Activated naive CD4-positive, alpha-beta T cell treated with anti-CD3 and anti-CD28 coated beads, Interleukin-2, amount 50 U/mL, for 72 hours (primary cell): ENCODE measurements around the gene FGF19. TPM values are rescaled to one million over a fixed set of nuclear protein-coding genes. Genes with fewer than 3 reads are reported as not detected.
A peak's percentile ranks its signal among the peaks of the same experiment; 100 is the strongest.

Source experiments
- ATAC-seq, 2 donors: fragments of 150-1000 bp; cut with Tn5 transposase; 2 replicates each; pipeline ENCODE4 v1.10.0; 2021; ENCODE audit warnings: mild to moderate bottlenecking in 2 of 2, moderate library complexity in 2 of 2
- DNase-seq, 2 donors: peaks; one replicate each; pipeline ENCODE4 v3.0.0; 2021 to 2022; ENCODE audit warnings: low spot score in 2 of 2
- H3K27ac Mint-ChIP-seq, 2 donors: one replicate each; pipeline ENCODE4 v1.8.0; 2022; ENCODE audit warnings: mild to moderate bottlenecking in 2 of 2, mixed read lengths in 2 of 2
- H3K36me3 Mint-ChIP-seq, 2 donors: one replicate each; pipeline ENCODE4 v1.8.0; 2022; ENCODE audit warnings: mixed read lengths in 2 of 2
- H3K9me3 Mint-ChIP-seq, 2 donors: one replicate each; pipeline ENCODE4 v1.8.0; 2022; ENCODE audit warnings: mixed read lengths in 2 of 2
- total RNA-seq, 2 donors: library from RNA; stranded (reverse); gene quantifications; one replicate each; pipeline ENCODE4 v1.2.3, GENCODE V29; 2022

The FGF19 gene, protein sequence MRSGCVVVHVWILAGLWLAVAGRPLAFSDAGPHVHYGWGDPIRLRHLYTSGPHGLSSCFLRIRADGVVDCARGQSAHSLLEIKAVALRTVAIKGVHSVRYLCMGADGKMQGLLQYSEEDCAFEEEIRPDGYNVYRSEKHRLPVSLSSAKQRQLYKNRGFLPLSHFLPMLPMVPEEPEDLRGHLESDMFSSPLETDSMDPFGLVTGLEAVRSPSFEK
- total RNA-seq, result under 1 TPM in 1 of 2 donors, not detected in 1; 0.11 TPM

DNA sequence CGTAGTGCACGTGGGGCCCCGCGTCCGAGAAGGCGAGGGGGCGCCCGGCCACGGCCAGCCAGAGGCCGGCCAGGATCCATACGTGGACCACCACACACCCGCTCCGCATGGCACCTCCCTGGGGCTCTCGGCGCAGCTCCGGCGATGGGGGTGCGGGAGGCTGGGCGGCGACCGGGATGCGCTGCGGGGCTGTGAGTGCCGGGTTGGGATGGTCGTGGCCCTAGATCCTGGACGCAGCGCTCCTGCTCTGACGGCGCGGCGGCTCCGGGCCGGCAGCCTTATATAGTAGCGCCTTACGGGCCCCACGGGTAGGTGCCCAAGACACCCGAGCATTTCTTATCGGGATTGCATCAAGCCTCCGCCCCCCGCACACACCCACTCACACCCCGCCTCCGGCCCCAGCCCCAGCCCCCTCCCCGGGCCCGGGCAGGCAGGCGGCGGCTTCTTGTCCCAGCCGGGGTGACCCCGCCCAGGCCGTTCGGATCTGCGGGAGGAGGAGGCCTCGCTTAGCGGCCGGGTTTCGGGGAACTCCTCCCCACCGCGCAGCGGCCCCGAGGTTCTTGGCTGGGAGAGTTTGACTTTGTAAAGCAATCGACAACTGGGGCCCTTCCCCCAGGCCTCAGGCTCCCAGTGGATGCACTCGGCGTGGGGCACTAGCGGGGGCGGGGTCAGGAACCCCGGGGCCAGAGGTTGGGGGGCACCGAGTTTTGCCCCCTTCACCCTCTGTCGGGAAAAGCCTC lies at the start of gene FGF19:
FGF19 (minus strand) TSS at position 255 of the 740 bp plus-strand sequence; CDS start at position 109, 146 bp downstream.
- DNase-seq (no peak), ATAC-seq (peak in 1 of 2 donors; percentile 18)
- Mint-ChIP-seq H3K36me3 (no peaks in the 10 kb centered on the region), H3K27ac (no peak within 1 kb of the TSS), H3K9me3 (no peaks in the 10 kb centered on the region)

DNA sequence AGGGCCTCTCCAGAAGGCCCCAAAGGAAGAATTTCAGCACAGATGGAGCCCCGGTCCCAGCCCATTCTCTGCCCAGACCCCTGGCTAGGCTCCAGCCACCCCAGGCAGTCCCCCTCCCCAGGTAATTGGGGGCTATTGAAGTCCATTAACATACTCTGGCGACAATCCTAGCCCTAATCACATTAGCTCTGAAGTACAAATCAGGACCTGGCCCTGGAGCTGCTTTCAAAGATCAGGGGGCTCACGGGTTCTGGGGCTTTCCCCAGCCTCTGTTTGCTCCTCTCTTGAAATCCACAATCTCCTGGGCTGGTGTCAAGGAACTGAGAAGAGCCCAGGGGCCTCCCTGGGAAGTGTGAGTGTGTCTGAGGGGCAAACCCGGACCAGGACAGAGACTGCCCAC lies 49.1 kb upstream of the FGF19 start:
- ATAC-seq (no peak), DNase-seq (no peak)
- H3K27ac Mint-ChIP-seq, result no peak overlapping the region
- H3K9me3 Mint-ChIP-seq, result peaks cover 0 to 3% of the 10 kb centered on the region in 2 donors
- H3K36me3 Mint-ChIP-seq, result no peaks in the 10 kb centered on the region

- Mint-ChIP-seq H3K36me3 (no peaks in the 10 kb centered on the region), H3K27ac (no peak overlapping the region)
- no peak for ATAC-seq
Measured at GRCh38 chr11:69750875-69751597, 47.2 kb upstream of the FGF19 start.

GRCh38 chr11:69750108-69750850 lies 46.5 kb upstream of the FGF19 start:
- DNase-seq (no peak), ATAC-seq (no peak)
- H3K9me3 Mint-ChIP-seq, result no peaks in the 10 kb centered on the region
- no peak overlapping the region for H3K27ac Mint-ChIP-seq
- H3K36me3 Mint-ChIP-seq, result no peaks in the 10 kb centered on the region

More at GRCh38 chr11:69750875-69751597, 47.2 kb upstream of the FGF19 start:
- H3K9me3 Mint-ChIP-seq, result no peaks in the 10 kb centered on the region
- DNase-seq, result no peak

GRCh38 chr11:69748637-69749036 lies 44.8 kb upstream of the FGF19 start:
- no peaks in the 10 kb centered on the region for H3K36me3 Mint-ChIP-seq
- DNase-seq (no peak), ATAC-seq (no peak)
- H3K9me3 Mint-ChIP-seq, result no peaks in the 10 kb centered on the region
- no peak overlapping the region for H3K27ac Mint-ChIP-seq

GRCh38 chr11:69746752-69747742 lies 43.2 kb upstream of the FGF19 start:
- DNase-seq, result no peak
- Mint-ChIP-seq H3K27ac (no peak overlapping the region), H3K36me3 (no peaks in the 10 kb centered on the region), H3K9me3 (no peaks in the 10 kb centered on the region)
- ATAC-seq, result no peak

- DNase-seq (no peak), ATAC-seq (no peak)
- Mint-ChIP-seq H3K36me3 (no peaks in the 10 kb centered on the region), H3K27ac (no peak overlapping the region), H3K9me3 (no peaks in the 10 kb centered on the region)
Measured at GRCh38 chr11:69746140-69746539, 42.3 kb upstream of the FGF19 start.

GRCh38 chr11:69745201-69745600 lies 41.4 kb upstream of the FGF19 start:
- Mint-ChIP-seq H3K27ac (no peak overlapping the region), H3K9me3 (no peaks in the 10 kb centered on the region), H3K36me3 (no peaks in the 10 kb centered on the region)
- no peak for DNase-seq
- no peak for ATAC-seq

DNA sequence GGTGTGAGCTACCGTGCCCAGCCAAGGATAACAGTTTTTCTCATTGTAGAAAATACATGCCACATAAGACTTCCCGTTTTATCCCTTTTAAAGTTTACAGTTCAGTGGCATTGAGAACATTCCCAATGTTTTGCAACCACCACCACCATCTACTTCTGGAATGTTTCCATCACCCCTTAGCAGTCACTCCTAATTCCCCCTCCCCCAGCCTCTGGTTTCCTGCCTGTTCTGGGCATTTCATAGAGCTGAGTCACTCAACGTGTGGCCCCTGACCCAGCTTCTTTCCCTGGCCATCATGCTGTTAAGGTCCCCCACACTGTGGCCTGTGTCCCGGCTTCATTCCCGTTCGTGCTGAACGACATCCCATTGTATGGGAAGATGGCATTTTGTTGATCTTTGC lies 40.6 kb upstream of the FGF19 start:
- ATAC-seq (no peak), DNase-seq (no peak)
- Mint-ChIP-seq H3K27ac (no peak overlapping the region), H3K36me3 (peaks cover 0 to 4% of the 10 kb centered on the region in 2 donors), H3K9me3 (peaks cover 1 to 2% of the 10 kb centered on the region in 2 donors)

- no peak for ATAC-seq
- H3K36me3 Mint-ChIP-seq, result peaks cover 6 to 14% of the 10 kb centered on the region in 2 donors
- peaks cover 12 to 13% of the 10 kb centered on the region in 2 donors for H3K9me3 Mint-ChIP-seq
- no peak for DNase-seq
- H3K27ac Mint-ChIP-seq, result no peak overlapping the region
Measured at GRCh38 chr11:69734841-69735240, 31.0 kb upstream of the FGF19 start.

DNA sequence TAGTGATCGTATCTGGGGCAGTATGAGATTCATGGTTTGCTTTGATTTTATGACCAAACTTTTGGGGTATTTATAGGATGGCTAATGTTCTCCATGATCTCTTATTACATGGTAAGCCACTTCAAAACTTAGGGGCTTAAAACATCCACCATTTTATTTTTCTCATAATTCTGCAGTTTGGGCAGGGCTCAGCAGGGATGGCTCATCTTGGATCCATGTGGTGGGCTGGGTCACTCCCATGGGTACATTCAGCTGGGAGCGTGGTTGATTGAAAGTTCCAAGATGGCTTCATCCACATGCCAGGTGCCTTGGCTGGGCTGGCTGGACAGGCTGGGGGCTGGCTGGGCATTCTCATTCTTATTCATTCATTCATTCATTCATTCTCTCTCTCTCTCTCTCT lies 30.5 kb upstream of the FGF19 start:
- DNase-seq (no peak), ATAC-seq (no peak)
- peaks cover 10 to 11% of the 10 kb centered on the region in 2 donors for H3K9me3 Mint-ChIP-seq
- peaks cover 6 to 10% of the 10 kb centered on the region in 2 donors for H3K36me3 Mint-ChIP-seq
- no peak overlapping the region for H3K27ac Mint-ChIP-seq

DNA sequence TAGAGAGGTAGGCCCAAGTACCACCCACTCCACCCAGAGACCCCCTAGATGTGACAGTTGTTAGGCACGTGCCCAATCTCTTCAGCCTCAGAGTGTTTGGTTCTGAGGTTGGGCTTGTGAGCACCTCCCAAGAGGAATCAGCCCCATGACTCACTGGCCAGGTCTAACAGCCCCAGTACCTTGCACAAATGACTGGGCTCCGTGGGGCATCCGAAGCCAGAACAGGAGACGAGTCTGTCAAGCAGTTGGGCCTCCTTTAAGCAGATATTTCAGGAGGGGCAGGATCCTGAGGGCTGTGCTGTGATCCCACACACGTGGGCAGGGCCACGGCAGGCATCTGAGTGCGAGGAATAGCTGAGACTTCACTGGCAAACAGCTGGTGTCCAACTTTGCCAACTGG lies 29.1 kb upstream of the FGF19 start:
- peaks cover 6 to 9% of the 10 kb centered on the region in 2 donors for H3K36me3 Mint-ChIP-seq
- no peak overlapping the region for H3K27ac Mint-ChIP-seq
- ATAC-seq, result no peak
- peaks cover 9 to 10% of the 10 kb centered on the region in 2 donors for H3K9me3 Mint-ChIP-seq
- no peak for DNase-seq

- H3K9me3 Mint-ChIP-seq, result peaks cover 5 to 9% of the 10 kb centered on the region in 2 donors
- H3K36me3 Mint-ChIP-seq, result peaks cover 6 to 13% of the 10 kb centered on the region in 2 donors
- ATAC-seq (no peak), DNase-seq (no peak)
- no peak overlapping the region for H3K27ac Mint-ChIP-seq
Measured at GRCh38 chr11:69731110-69731509, 27.3 kb upstream of the FGF19 start.

GRCh38 chr11:69730500-69730899 lies 26.7 kb upstream of the FGF19 start:
- no peak for DNase-seq
- Mint-ChIP-seq H3K27ac (no peak overlapping the region), H3K36me3 (peaks cover 6 to 13% of the 10 kb centered on the region in 2 donors), H3K9me3 (peaks cover 5 to 9% of the 10 kb centered on the region in 2 donors)
- ATAC-seq, result no peak

GRCh38 chr11:69729252-69729651 lies 25.4 kb upstream of the FGF19 start:
- no peak for ATAC-seq
- DNase-seq, result no peak
- Mint-ChIP-seq H3K9me3 (peaks cover 5% of the 10 kb centered on the region in 2 donors), H3K27ac (no peak overlapping the region), H3K36me3 (peaks cover 0 to 13% of the 10 kb centered on the region in 2 donors)

GRCh38 chr11:69727266-69727665 lies 23.4 kb upstream of the FGF19 start:
- no peak for DNase-seq
- peaks cover 0 to 4% of the 10 kb centered on the region in 2 donors for H3K36me3 Mint-ChIP-seq
- no peaks in the 10 kb centered on the region for H3K9me3 Mint-ChIP-seq
- no peak for ATAC-seq
- no peak overlapping the region for H3K27ac Mint-ChIP-seq
